ENCODE data around the gene GABRG3. TPM values are rescaled to one million over a fixed set of nuclear protein-coding genes. Genes with fewer than 3 reads are reported as not detected.

The GABRG3 gene
- total and polyA plus RNA-seq, 2 donors (not counting 3 experiments of a cell fraction or from before 2014, with no cell fraction given) = not detected

DNA sequence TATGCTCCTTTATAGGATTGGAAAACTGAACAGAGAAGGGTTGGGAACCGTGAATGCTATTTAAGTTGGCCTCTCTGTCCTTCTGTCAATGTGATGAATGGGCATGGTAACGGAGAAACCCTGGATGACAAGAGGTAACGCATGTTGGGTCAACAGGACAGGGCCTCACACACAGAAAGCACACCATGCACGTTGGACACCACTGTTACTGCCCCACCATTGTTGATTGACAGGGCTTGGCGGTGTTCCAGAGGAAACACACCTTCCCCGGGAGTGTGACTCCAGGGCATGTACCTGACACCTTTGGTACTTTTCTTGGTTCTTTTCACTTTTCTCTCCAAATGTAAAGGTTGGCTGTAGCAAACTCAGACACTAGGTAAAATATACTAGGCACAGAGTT, 579.7 kb downstream of the GABRG3 start:
- no peak overlapping the region for H2AFZ ChIP-seq (ENCODE audit: low read depth, low read length)
- no peaks in the 10 kb centered on the region for H3K36me3 ChIP-seq (ENCODE audit: control insufficient read depth in 2 of 2, extremely low read depth in 1 of 2, insufficient read depth in 2 of 2, low read length in 2 of 2)
- CTCF ChIA-PET = no interaction called here
- FAIRE-seq (no peak), DNase-seq (ENCODE audit: low read depth, low spot score) (no peak)
- H3K9me1 ChIP-seq (replicated peaks; ENCODE audit: control insufficient read depth, extremely low read depth, insufficient read depth, low read length) = no peaks in the 10 kb centered on the region
- peaks cover 16% of the 10 kb centered on the region for H3K9me3 ChIP-seq (replicated peaks; ENCODE audit: control insufficient read depth, insufficient read depth, low read length)
- no peak overlapping the region for H3K27ac ChIP-seq (ENCODE audit: insufficient read depth, low read depth, low read length)
- no peaks in the 10 kb centered on the region for H4K20me1 ChIP-seq (replicated peaks; ENCODE audit: control insufficient read depth, extremely low read depth, insufficient read depth, low read length)
- H3K4me2 ChIP-seq (ENCODE audit: insufficient read depth, low read length) = no peak overlapping the region
- H3K79me2 ChIP-seq (ENCODE audit: control insufficient read depth, insufficient read depth, low read length) = no peaks in the 10 kb centered on the region
- H3K4me3 ChIP-seq (replicated peaks in 1 of 3; ENCODE audit: insufficient read depth in 1 of 3, low read depth in 1 of 3, low read length in 3 of 3) = no peak overlapping the region
- H3K9ac ChIP-seq (replicated peaks; ENCODE audit: extremely low read depth, insufficient read depth, low read length) = no peak overlapping the region
- BruUV-seq (replicated peaks) = no TSS peak
- no peaks in the 10 kb centered on the region for H3K4me1 ChIP-seq (ENCODE audit: control insufficient read depth, extremely low read depth, insufficient read depth, low read length)
- dilution Hi-C loops (cut with MboI; ENCODE audit: extremely low pct_ligation_motif_present, low sequenced_read_pairs) = no loop called here
- POLR2A ChIA-PET = no interaction called here
- no peak for TF ChIP-seq GATA2 (IDR thresholded peaks at IDR 0.05; ENCODE audit: insufficient read depth, insufficient read length, low read depth, low read length)
- TF ChIP-seq, protein P1, sequence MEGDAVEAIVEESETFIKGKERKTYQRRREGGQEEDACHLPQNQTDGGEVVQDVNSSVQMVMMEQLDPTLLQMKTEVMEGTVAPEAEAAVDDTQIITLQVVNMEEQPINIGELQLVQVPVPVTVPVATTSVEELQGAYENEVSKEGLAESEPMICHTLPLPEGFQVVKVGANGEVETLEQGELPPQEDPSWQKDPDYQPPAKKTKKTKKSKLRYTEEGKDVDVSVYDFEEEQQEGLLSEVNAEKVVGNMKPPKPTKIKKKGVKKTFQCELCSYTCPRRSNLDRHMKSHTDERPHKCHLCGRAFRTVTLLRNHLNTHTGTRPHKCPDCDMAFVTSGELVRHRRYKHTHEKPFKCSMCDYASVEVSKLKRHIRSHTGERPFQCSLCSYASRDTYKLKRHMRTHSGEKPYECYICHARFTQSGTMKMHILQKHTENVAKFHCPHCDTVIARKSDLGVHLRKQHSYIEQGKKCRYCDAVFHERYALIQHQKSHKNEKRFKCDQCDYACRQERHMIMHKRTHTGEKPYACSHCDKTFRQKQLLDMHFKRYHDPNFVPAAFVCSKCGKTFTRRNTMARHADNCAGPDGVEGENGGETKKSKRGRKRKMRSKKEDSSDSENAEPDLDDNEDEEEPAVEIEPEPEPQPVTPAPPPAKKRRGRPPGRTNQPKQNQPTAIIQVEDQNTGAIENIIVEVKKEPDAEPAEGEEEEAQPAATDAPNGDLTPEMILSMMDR (IDR thresholded peaks at IDR 0.05; ENCODE audit: extremely low read depth in 1 of 2, insufficient read depth in 1 of 2, low read depth in 1 of 2, low read length in 2 of 2) = no peak
- no peak for TF ChIP-seq JUN (IDR thresholded peaks at IDR 0.05; ENCODE audit: borderline replicate concordance, insufficient read depth, insufficient read length, low read depth)
- TF ChIP-seq EZH2 (IDR thresholded peaks at IDR 0.05; ENCODE audit: borderline replicate concordance, low read depth, low read length, severe bottlenecking) = no peak
- TF ChIP-seq MYC (IDR thresholded peaks at IDR 0.05; ENCODE audit: low read depth, low read length) = no peak
- TF ChIP-seq FOS (IDR thresholded peaks at IDR 0.05; ENCODE audit: borderline replicate concordance, insufficient read depth, low read length) = no peak
- no peak for TF ChIP-seq POLR2A (IDR thresholded peaks at IDR 0.05; ENCODE audit: low read depth, low read length)
- TF ChIP-seq, protein P2, sequence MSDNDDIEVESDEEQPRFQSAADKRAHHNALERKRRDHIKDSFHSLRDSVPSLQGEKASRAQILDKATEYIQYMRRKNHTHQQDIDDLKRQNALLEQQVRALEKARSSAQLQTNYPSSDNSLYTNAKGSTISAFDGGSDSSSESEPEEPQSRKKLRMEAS (IDR thresholded peaks at IDR 0.05; ENCODE audit: insufficient read depth, insufficient read length) = no peak
- TF ChIP-seq POLR2AphosphoS5 (IDR thresholded peaks at IDR 0.05; ENCODE audit: insufficient read depth, low read depth, low read length) = no peak
- intact Hi-C loops (cut with micrococcal nuclease) = no loop called here
- H3K27me3 ChIP-seq (ENCODE audit: control insufficient read depth in 2 of 2, insufficient read depth in 2 of 2, low read length in 2 of 2) = no peaks in the 10 kb centered on the region

All from endothelial cell of umbilical vein (primary cell).